ENCODE data around the gene LBR.

GRCh38 chr1:225449261-225449660 is 21.4 kb upstream of the LBR start:
- TF ChIP-seq POLR2A (IDR thresholded peaks at IDR 0.05), result no peak
- no peak for TF ChIP-seq CTCF (IDR thresholded peaks at IDR 0.05)

Data from adrenal gland (tissue), 5 donors.